ENCODE measurements around the gene FLOT2. TPM values are rescaled to one million over a fixed set of nuclear protein-coding genes. Genes with fewer than 3 reads are reported as not detected.

The FLOT2 gene
- total and polyA plus RNA-seq, 10 of the 15 experiments (the other 5 are each of a cell fraction or from before 2014, with no cell fraction given), result 56.8 to 302 (median 149) TPM

DNA sequence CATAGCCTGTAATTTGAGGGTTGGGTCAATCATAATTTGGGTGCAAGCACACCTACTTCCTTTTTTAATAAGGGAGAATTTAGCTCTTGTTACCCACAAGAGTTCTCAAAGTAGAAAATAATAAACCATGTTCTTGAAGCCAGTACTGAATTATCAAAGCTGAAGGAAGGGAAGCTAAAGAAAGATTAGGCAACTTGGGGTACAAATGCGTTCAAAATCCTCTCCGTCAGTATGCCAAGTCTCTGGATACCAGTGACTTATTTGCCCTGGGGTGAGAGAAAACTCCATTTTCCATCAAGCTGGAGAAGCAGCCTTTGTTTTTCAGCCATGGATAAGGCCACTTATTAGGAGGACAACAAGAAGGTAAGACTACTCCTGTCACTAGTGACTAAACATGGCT lies 28.8 kb upstream of the FLOT2 start (continued):
- TF ChIP-seq, protein P1, sequence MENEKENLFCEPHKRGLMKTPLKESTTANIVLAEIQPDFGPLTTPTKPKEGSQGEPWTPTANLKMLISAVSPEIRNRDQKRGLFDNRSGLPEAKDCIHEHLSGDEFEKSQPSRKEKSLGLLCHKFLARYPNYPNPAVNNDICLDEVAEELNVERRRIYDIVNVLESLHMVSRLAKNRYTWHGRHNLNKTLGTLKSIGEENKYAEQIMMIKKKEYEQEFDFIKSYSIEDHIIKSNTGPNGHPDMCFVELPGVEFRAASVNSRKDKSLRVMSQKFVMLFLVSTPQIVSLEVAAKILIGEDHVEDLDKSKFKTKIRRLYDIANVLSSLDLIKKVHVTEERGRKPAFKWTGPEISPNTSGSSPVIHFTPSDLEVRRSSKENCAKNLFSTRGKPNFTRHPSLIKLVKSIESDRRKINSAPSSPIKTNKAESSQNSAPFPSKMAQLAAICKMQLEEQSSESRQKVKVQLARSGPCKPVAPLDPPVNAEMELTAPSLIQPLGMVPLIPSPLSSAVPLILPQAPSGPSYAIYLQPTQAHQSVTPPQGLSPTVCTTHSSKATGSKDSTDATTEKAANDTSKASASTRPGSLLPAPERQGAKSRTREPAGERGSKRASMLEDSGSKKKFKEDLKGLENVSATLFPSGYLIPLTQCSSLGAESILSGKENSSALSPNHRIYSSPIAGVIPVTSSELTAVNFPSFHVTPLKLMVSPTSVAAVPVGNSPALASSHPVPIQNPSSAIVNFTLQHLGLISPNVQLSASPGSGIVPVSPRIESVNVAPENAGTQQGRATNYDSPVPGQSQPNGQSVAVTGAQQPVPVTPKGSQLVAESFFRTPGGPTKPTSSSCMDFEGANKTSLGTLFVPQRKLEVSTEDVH (IDR thresholded peaks at IDR 0.05; ENCODE audit: low read depth, partially characterized antibody), result no peak
- TF ChIP-seq ATF3 (IDR thresholded peaks at IDR 0.05; ENCODE audit: borderline replicate concordance, extremely low read depth, low read depth, low read length), result no peak
- TF ChIP-seq, protein P2, sequence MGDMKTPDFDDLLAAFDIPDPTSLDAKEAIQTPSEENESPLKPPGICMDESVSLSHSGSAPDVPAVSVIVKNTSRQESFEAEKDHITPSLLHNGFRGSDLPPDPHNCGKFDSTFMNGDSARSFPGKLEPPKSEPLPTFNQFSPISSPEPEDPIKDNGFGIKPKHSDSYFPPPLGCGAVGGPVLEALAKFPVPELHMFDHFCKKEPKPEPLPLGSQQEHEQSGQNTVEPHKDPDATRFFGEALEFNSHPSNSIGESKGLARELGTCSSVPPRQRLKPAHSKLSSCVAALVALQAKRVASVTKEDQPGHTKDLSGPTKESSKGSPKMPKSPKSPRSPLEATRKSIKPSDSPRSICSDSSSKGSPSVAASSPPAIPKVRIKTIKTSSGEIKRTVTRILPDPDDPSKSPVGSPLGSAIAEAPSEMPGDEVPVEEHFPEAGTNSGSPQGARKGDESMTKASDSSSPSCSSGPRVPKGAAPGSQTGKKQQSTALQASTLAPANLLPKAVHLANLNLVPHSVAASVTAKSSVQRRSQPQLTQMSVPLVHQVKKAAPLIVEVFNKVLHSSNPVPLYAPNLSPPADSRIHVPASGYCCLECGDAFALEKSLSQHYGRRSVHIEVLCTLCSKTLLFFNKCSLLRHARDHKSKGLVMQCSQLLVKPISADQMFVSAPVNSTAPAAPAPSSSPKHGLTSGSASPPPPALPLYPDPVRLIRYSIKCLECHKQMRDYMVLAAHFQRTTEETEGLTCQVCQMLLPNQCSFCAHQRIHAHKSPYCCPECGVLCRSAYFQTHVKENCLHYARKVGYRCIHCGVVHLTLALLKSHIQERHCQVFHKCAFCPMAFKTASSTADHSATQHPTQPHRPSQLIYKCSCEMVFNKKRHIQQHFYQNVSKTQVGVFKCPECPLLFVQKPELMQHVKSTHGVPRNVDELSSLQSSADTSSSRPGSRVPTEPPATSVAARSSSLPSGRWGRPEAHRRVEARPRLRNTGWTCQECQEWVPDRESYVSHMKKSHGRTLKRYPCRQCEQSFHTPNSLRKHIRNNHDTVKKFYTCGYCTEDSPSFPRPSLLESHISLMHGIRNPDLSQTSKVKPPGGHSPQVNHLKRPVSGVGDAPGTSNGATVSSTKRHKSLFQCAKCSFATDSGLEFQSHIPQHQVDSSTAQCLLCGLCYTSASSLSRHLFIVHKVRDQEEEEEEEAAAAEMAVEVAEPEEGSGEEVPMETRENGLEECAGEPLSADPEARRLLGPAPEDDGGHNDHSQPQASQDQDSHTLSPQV (IDR thresholded peaks at IDR 0.05), result no peak
- TF ChIP-seq SMAD1 (IDR thresholded peaks at IDR 0.05; ENCODE audit: low read depth, partially characterized antibody), result no peak
- TF ChIP-seq PAX5 (IDR thresholded peaks at IDR 0.05; ENCODE audit: borderline replicate concordance, low read depth, low read length), result no peak
- TF ChIP-seq, protein P3, sequence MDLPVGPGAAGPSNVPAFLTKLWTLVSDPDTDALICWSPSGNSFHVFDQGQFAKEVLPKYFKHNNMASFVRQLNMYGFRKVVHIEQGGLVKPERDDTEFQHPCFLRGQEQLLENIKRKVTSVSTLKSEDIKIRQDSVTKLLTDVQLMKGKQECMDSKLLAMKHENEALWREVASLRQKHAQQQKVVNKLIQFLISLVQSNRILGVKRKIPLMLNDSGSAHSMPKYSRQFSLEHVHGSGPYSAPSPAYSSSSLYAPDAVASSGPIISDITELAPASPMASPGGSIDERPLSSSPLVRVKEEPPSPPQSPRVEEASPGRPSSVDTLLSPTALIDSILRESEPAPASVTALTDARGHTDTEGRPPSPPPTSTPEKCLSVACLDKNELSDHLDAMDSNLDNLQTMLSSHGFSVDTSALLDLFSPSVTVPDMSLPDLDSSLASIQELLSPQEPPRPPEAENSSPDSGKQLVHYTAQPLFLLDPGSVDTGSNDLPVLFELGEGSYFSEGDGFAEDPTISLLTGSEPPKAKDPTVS (IDR thresholded peaks at IDR 0.05; ENCODE audit: low read depth, low read length), result no peak
- TF ChIP-seq MTA3 (IDR thresholded peaks at IDR 0.05; ENCODE audit: borderline replicate concordance, low read length), result no peak
- TF ChIP-seq MXI1 (IDR thresholded peaks at IDR 0.05; ENCODE audit: low read depth, low read length), result no peak
- TF ChIP-seq RAD21 (IDR thresholded peaks at IDR 0.05; ENCODE audit: insufficient read depth, low read depth, low read length), result no peak

Data from GM12878 (cell line).